ENCODE results near the gene RNF126.
"Not testable (repeated sequence)": the region's sequence is repeated elsewhere in the genome, so short reads cannot be mapped to it uniquely, and the experiment has no call there.

Gene RNF126

GRCh38 chr19:662962-663681 is at the start of gene RNF126:
Gene RNF126 (minus strand): TSS chr19:663214. CDS start chr19:663121, 93 bp downstream.
- DNase-seq (ENCODE audit: low read depth) = peak; percentile 95

- DNase-seq (ENCODE audit: low read depth) = no peak
These were observed 48.2 kb upstream of the RNF126 start for GRCh38 chr19:711254-711653.

GRCh38 chr19:710767-711166 is 47.8 kb upstream of the RNF126 start:
- no peak for DNase-seq (ENCODE audit: low read depth)

GRCh38 chr19:709965-710571 is 47.1 kb upstream of the RNF126 start:
- DNase-seq (ENCODE audit: low read depth) = no peak

GRCh38 chr19:709196-709964 is 46.4 kb upstream of the RNF126 start:
- no peak for DNase-seq (ENCODE audit: low read depth)

GRCh38 chr19:708154-709143 is 45.4 kb upstream of the RNF126 start, which contains the start of gene PALM:
Gene PALM (plus strand): TSS chr19:708935. CDS start chr19:709147, 212 bp downstream.
- DNase-seq (ENCODE audit: low read depth) = no peak

GRCh38 chr19:704447-704741 is 41.4 kb upstream of the RNF126 start:
- DNase-seq (ENCODE audit: low read depth) = no peak

GRCh38 chr19:703651-704446 is 40.8 kb upstream of the RNF126 start:
- DNase-seq (ENCODE audit: low read depth) = peak; percentile 46

- DNase-seq (ENCODE audit: low read depth) = no peak
These were observed 40.3 kb upstream of the RNF126 start for GRCh38 chr19:703329-703650.

- not testable (repeated sequence) for DNase-seq (ENCODE audit: low read depth)
These were observed 39.8 kb upstream of the RNF126 start for GRCh38 chr19:702847-703246.

- not testable (repeated sequence) for DNase-seq (ENCODE audit: low read depth)
These were observed 36.9 kb upstream of the RNF126 start for GRCh38 chr19:699885-700284.

- not testable (repeated sequence) for DNase-seq (ENCODE audit: low read depth)
These were observed 35.5 kb upstream of the RNF126 start for GRCh38 chr19:698529-698928.

- DNase-seq (ENCODE audit: low read depth) = no peak
These were observed 32.4 kb upstream of the RNF126 start, which contains the start of gene PRSS57 for GRCh38 chr19:695352-695949. Gene PRSS57 (minus strand): TSS chr19:695452. CDS start chr19:695430, 22 bp downstream.

- DNase-seq (ENCODE audit: low read depth) = no peak
These were observed 31.7 kb upstream of the RNF126 start for GRCh38 chr19:694481-695351.

- no peak for DNase-seq (ENCODE audit: low read depth)
These were observed 27.2 kb upstream of the RNF126 start for GRCh38 chr19:690203-690602.

GRCh38 chr19:688992-689391 is 26.0 kb upstream of the RNF126 start:
- no peak for DNase-seq (ENCODE audit: low read depth)

GRCh38 chr19:688214-688613 is 25.2 kb upstream of the RNF126 start:
- no peak for DNase-seq (ENCODE audit: low read depth)

GRCh38 chr19:687569-688166 is 24.7 kb upstream of the RNF126 start:
- DNase-seq (ENCODE audit: low read depth) = no peak

GRCh38 chr19:686589-687297 is 23.7 kb upstream of the RNF126 start:
- no peak for DNase-seq (ENCODE audit: low read depth)
